ENCODE measurements around the gene SNIP1.
A peak's percentile ranks its signal among the peaks of the same experiment; 100 is the strongest.
"Not testable (repeated sequence)": the region's sequence is repeated elsewhere in the genome, so short reads cannot be mapped to it uniquely, and the experiment has no call there.

SNIP1 gene

GRCh38 chr1:37557402-37557801 lies 3.3 kb upstream of the SNIP1 start:
- no peaks in the 10 kb centered on the region; the same call in 1 of the 2 replicates for H3K9me3 ChIP-seq (ENCODE audit: control insufficient read depth, insufficient read depth, low read length)
- peak overlapping the region; percentile 53; the same call in 1 of the 2 replicates for H3K4me3 ChIP-seq (ENCODE audit: low read depth, low read length)
- H3K36me3 ChIP-seq (ENCODE audit: control insufficient read depth, insufficient read depth, low read length) = peaks cover 3% of the 10 kb centered on the region
- H3K27ac ChIP-seq (ENCODE audit: low read depth, low read length) = no peak overlapping the region
- no peaks in the 10 kb centered on the region for H3K27me3 ChIP-seq (ENCODE audit: control insufficient read depth, insufficient read depth, low read length)
- H3K4me1 ChIP-seq (ENCODE audit: control insufficient read depth, insufficient read depth, low read length) = peaks cover 12% of the 10 kb centered on the region
- H3K9ac ChIP-seq (ENCODE audit: low read depth, low read length) = no peak overlapping the region

DNA sequence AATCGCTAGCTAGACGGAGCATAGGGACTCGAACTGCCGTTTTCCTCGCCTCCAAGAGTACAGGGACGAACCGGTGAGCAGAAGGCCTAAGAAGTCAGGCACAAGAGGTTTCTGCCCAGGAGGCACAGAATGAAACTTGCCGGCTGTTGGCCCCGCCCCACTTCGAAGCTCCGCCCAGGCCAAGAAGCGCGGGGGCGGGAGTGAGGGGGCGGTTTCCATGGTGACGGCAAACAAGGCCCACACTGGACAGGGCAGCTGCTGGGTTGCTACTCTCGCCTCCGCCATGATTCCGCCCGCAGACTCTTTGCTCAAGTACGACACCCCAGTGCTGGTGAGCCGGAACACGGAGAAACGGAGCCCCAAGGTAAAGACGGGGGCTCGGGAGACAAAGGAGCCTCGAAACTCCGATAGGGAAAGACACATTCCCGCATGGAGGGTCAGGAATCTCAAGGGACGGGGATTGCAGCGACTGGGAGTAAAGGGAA lies 2.7 kb upstream of the SNIP1 start, which contains the start of gene DNALI1:
DNALI1 (plus strand) TSS at position 229 of the 485 bp plus-strand sequence; CDS start at position 284, 55 bp downstream.
- H3K36me3 ChIP-seq (ENCODE audit: control insufficient read depth, insufficient read depth, low read length) = peaks cover 10% of the 10 kb centered on the region
- no peaks in the 10 kb centered on the region for H3K27me3 ChIP-seq (ENCODE audit: control insufficient read depth, insufficient read depth, low read length)
- H3K4me1 ChIP-seq (ENCODE audit: control insufficient read depth, insufficient read depth, low read length) = peaks cover 12% of the 10 kb centered on the region
- no peaks in the 10 kb centered on the region; the same call in 1 of the 2 replicates for H3K9me3 ChIP-seq (ENCODE audit: control insufficient read depth, insufficient read depth, low read length)
- no peak within 1 kb of the TSS for H3K9ac ChIP-seq (ENCODE audit: low read depth, low read length)
- no peak within 1 kb of the TSS for H3K27ac ChIP-seq (ENCODE audit: low read depth, low read length)
- peak within 1 kb of the TSS; percentile 53 for H3K4me3 ChIP-seq (ENCODE audit: low read depth, low read length)

DNA sequence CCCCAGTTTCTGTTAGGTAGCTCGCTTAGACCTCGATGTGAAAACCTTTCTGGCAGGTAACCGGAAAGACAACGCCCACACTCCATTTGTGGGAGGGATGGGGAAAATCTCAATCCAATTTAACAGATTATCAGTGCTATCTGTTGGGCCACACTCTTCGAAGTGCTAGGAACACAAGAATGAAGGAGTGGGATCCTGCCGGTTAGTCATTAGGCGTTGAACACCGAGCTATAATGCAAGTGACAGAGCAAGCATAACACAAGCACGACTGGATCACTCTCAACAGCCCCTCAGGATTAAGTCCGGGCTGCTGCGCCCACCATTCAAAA lies 531 bp downstream of the SNIP1 start:
- Histone ChIP-seq H3K4me1 (ENCODE audit: control insufficient read depth, insufficient read depth, low read length) (peaks cover 12% of the 10 kb centered on the region), H3K9me3 (ENCODE audit: control insufficient read depth, insufficient read depth, low read length) (no peaks in the 10 kb centered on the region; the same call in 1 of the 2 replicates), H3K4me3 (ENCODE audit: low read depth, low read length) (peak overlapping the region; percentile 96), H3K9ac (ENCODE audit: low read depth, low read length) (peak overlapping the region; percentile 65), H3K27me3 (ENCODE audit: control insufficient read depth, insufficient read depth, low read length) (no peaks in the 10 kb centered on the region), H3K27ac (ENCODE audit: low read depth, low read length) (peak overlapping the region; percentile 78), H3K36me3 (ENCODE audit: control insufficient read depth, insufficient read depth, low read length) (peaks cover 35% of the 10 kb centered on the region)

DNA sequence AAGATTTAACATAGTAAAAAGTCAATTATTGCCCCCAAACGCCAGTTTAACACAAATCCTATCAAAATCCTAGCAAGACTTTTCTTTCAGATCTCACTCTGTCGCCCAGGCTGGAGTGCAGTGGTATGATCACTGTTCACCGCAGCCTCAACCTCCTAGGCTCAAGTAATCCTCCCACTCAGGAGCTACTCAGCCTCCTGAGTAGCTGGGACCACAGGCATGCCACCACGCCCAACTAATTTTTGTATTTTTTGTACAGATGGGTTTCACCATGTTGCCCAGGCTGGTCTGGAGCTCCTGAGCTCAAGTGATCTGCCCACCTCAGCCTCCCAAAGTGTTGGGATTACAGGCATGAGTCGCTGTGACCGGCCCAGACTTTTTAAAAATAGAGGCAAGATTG lies 4.8 kb downstream of the SNIP1 start:
- H3K4me1 ChIP-seq (ENCODE audit: control insufficient read depth, insufficient read depth, low read length) = peaks cover 8% of the 10 kb centered on the region
- H3K36me3 ChIP-seq (ENCODE audit: control insufficient read depth, insufficient read depth, low read length) = peaks cover 66% of the 10 kb centered on the region
- H3K27ac ChIP-seq (ENCODE audit: low read depth, low read length) = no peak overlapping the region
- H3K4me3 ChIP-seq (ENCODE audit: low read depth, low read length) = no peak overlapping the region
- H3K27me3 ChIP-seq (ENCODE audit: control insufficient read depth, insufficient read depth, low read length) = no peaks in the 10 kb centered on the region
- no peaks in the 10 kb centered on the region for H3K9me3 ChIP-seq (ENCODE audit: control insufficient read depth, insufficient read depth, low read length)
- no peak overlapping the region for H3K9ac ChIP-seq (ENCODE audit: low read depth, low read length)

DNA sequence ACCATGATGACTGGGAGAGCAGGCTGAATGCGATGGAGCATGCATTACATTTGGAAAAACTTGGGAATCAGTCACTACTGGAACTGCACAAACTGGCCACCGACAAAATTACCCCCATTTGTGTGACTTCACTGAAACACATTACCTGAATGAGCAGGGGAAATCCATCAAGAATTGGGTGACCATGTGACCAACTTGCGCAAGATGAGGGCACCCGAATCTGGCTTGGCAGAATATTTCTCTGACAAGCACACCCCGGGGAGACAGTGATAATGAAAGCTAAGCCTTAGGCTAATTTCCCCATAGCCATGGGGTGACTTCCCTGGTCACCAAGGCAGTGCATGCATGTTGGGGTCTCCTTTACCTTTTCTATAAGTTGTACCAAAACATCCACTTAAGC lies 9.1 kb downstream of the SNIP1 start:
- Histone ChIP-seq H3K4me3 (ENCODE audit: low read depth, low read length) (no peak overlapping the region), H3K9me3 (ENCODE audit: control insufficient read depth, insufficient read depth, low read length) (no peaks in the 10 kb centered on the region), H3K36me3 (ENCODE audit: control insufficient read depth, insufficient read depth, low read length) (peaks cover 71% of the 10 kb centered on the region), H3K4me1 (ENCODE audit: control insufficient read depth, insufficient read depth, low read length) (no peaks in the 10 kb centered on the region), H3K9ac (ENCODE audit: low read depth, low read length) (no peak overlapping the region), H3K27me3 (ENCODE audit: control insufficient read depth, insufficient read depth, low read length) (no peaks in the 10 kb centered on the region), H3K27ac (ENCODE audit: low read depth, low read length) (no peak overlapping the region)

- no peak overlapping the region for H3K9ac ChIP-seq (ENCODE audit: low read depth, low read length)
- peaks cover 72% of the 10 kb centered on the region for H3K36me3 ChIP-seq (ENCODE audit: control insufficient read depth, insufficient read depth, low read length)
- H3K4me3 ChIP-seq (ENCODE audit: low read depth, low read length) = no peak overlapping the region
- no peak overlapping the region for H3K27ac ChIP-seq (ENCODE audit: low read depth, low read length)
- no peaks in the 10 kb centered on the region for H3K9me3 ChIP-seq (ENCODE audit: control insufficient read depth, insufficient read depth, low read length)
- H3K27me3 ChIP-seq (ENCODE audit: control insufficient read depth, insufficient read depth, low read length) = no peaks in the 10 kb centered on the region
- H3K4me1 ChIP-seq (ENCODE audit: control insufficient read depth, insufficient read depth, low read length) = no peaks in the 10 kb centered on the region
Observed at GRCh38 chr1:37544530-37544929, 9.6 kb downstream of the SNIP1 start.

DNA sequence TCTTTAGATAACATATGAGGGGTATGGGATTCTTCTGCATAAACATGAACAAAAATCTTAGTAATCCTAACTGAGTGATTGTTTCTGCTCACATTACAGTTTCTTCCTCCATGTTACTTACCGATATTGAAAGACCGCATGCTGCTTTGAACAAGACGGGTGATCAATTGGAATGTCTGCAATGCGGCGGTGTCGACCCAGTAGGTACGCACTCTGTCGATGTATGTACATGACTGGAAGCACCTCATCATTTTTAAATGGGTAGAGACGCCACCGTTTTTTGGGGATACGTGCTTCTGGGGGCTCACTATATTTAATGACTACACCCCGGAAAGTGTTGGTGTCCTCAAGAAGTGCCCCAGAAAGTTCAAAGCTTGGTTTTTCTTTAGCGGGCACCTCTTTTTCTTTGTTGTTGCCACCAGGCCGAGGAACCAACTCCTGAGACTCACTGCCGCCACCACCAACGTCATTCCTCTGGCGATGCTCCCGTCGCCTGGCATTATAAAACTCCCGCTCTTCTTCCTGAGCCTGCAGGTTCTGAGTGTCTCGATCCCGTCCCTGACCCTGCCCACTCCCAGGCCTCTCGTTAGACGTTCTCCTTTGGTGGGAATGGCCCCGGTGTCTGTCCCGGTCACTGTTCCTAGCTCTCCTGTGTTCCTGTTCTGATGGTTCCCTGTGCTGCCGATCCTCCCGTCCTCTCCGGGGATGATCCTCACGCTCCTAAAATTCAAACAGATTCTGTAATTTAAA lies 13.9 kb downstream of the SNIP1 start:
- no peaks in the 10 kb centered on the region for H3K9me3 ChIP-seq (ENCODE audit: control insufficient read depth, insufficient read depth, low read length)
- H3K27ac ChIP-seq (ENCODE audit: low read depth, low read length) = no peak overlapping the region
- H3K4me1 ChIP-seq (ENCODE audit: control insufficient read depth, insufficient read depth, low read length) = no peaks in the 10 kb centered on the region
- H3K27me3 ChIP-seq (ENCODE audit: control insufficient read depth, insufficient read depth, low read length) = no peaks in the 10 kb centered on the region
- H3K4me3 ChIP-seq (ENCODE audit: low read depth, low read length) = no peak overlapping the region
- H3K9ac ChIP-seq (ENCODE audit: low read depth, low read length) = no peak overlapping the region
- H3K36me3 ChIP-seq (ENCODE audit: control insufficient read depth, insufficient read depth, low read length) = peaks cover 77% of the 10 kb centered on the region

DNA sequence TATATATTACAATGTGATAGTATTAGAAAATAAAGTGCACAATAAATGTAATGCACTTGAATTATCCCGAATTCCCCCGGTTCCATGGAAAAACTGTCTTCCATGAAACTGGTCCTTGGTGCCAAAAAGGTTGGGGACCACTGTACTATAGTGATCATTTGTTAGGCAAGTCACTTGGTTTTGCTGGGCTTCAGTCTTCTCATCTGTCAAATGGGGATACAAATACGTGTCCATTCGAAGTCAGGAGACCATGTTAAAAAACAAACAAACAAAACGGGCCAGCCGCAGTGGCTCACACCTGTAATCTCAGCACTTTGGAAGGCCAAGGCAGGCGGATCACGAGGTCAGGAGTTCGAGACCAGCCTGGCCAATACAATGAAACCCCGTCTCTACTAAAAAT lies 14.9 kb downstream of the SNIP1 start:
- H3K4me1 ChIP-seq (ENCODE audit: control insufficient read depth, insufficient read depth, low read length); H3K27me3 ChIP-seq (ENCODE audit: control insufficient read depth, insufficient read depth, low read length); H3K4me3 ChIP-seq (ENCODE audit: low read depth, low read length); H3K27ac ChIP-seq (ENCODE audit: low read depth, low read length); H3K9ac ChIP-seq (ENCODE audit: low read depth, low read length); H3K9me3 ChIP-seq (ENCODE audit: control insufficient read depth, insufficient read depth, low read length): not testable (repeated sequence)
- H3K36me3 ChIP-seq (ENCODE audit: control insufficient read depth, insufficient read depth, low read length) = peaks cover 69% of the 10 kb centered on the region

DNA sequence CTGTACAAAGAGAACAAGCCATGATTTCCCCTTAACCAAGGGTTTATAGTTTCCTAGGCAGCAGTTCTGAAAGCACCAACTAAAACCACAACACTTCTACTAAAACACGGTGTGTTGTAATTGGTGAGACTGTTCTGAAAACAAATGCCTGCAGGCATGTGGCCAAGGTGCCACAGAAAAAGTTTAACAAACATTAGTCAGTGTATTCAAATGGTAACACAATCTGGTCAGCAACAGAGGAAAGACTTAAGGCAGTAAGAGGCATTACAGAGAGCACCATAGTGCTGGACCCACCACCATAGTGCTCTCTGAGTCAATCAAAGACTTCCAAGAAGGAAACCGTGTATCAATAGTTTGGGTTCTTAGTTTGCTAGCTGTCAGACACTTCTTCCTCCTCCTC lies 16.7 kb downstream of the SNIP1 start:
- Histone ChIP-seq H3K4me1 (ENCODE audit: control insufficient read depth, insufficient read depth, low read length) (no peaks in the 10 kb centered on the region), H3K27ac (ENCODE audit: low read depth, low read length) (no peak overlapping the region), H3K9me3 (ENCODE audit: control insufficient read depth, insufficient read depth, low read length) (no peaks in the 10 kb centered on the region), H3K4me3 (ENCODE audit: low read depth, low read length) (no peak overlapping the region), H3K9ac (ENCODE audit: low read depth, low read length) (no peak overlapping the region), H3K36me3 (ENCODE audit: control insufficient read depth, insufficient read depth, low read length) (peaks cover 58% of the 10 kb centered on the region), H3K27me3 (ENCODE audit: control insufficient read depth, insufficient read depth, low read length) (no peaks in the 10 kb centered on the region)

GRCh38 chr1:37533317-37534093 lies 20.6 kb downstream of the SNIP1 start:
- H3K9me3 ChIP-seq (ENCODE audit: control insufficient read depth, insufficient read depth, low read length) = no peaks in the 10 kb centered on the region
- no peak overlapping the region for H3K9ac ChIP-seq (ENCODE audit: low read depth, low read length)
- no peaks in the 10 kb centered on the region for H3K27me3 ChIP-seq (ENCODE audit: control insufficient read depth, insufficient read depth, low read length)
- no peak overlapping the region for H3K27ac ChIP-seq (ENCODE audit: low read depth, low read length)
- no peak overlapping the region for H3K4me3 ChIP-seq (ENCODE audit: low read depth, low read length)
- H3K4me1 ChIP-seq (ENCODE audit: control insufficient read depth, insufficient read depth, low read length) = no peaks in the 10 kb centered on the region
- peaks cover 28% of the 10 kb centered on the region for H3K36me3 ChIP-seq (ENCODE audit: control insufficient read depth, insufficient read depth, low read length)

Measured in HUES48 (cell line).